K562 (cell line): ENCODE results near the gene MMEL1. TPM values are rescaled to one million over a fixed set of nuclear protein-coding genes. Genes with fewer than 3 reads are reported as not detected.

Experiments
- BRD9 ChIP-seq: fragments of 450-650 bp; IDR thresholded peaks from 2 replicates; pipeline ENCODE4 v1.6.1; 2018; ENCODE audit warnings: low read depth; ENCODE audit not compliant: partially characterized antibody
- CEBPG ChIP-seq, 3 experiments: fragments of 200-800 bp in 1 of 3; sonication (Bioruptor generic) in 1 of 3; sonication (generic) in 1 of 3; formaldehyde crosslinking in 1 of 3; IDR thresholded peaks in 2 of 3; conservative IDR thresholded peaks in 1 of 3; 2 replicates each; pipeline versions ENCODE4 v1.6.1 to v1.8.0; 2016 to 2022; ENCODE audit warnings: missing compliant biosample characterization in 2 of 3, missing genetic modification characterization in 2 of 3, mild to moderate bottlenecking in 1 of 3, missing genetic modification reagents in 1 of 3
- CREB1 ChIP-seq, 2 experiments: sonication (generic) in 1 of 2; formaldehyde crosslinking in 1 of 2; IDR thresholded peaks; 2 replicates each; pipeline versions ENCODE4 v1.6.1 to v1.8.0; 2012 to 2022; ENCODE audit warnings: inconsistent platforms in 1 of 2, mild to moderate bottlenecking in 1 of 2, missing genetic modification reagents in 1 of 2, moderate library complexity in 1 of 2
- FOS ChIP-seq: IDR thresholded peaks from 3 replicates; pipeline ENCODE4 v1.6.1; 2011; ENCODE audit not compliant: insufficient read length; ENCODE audit errors: extremely low read depth
- FOXJ2 ChIP-seq: fragments of 200-800 bp; sonication (Bioruptor generic); IDR thresholded peaks from 2 replicates; pipeline ENCODE4 v1.6.1; 2016; ENCODE audit warnings: missing genetic modification characterization, missing compliant biosample characterization
- FOXJ3 ChIP-seq: sonication (generic); formaldehyde crosslinking; IDR thresholded peaks from 2 replicates; pipeline ENCODE4 v1.4.0; 2020; ENCODE audit warnings: mild to moderate bottlenecking, missing genetic modification reagents
- HDAC8 ChIP-seq: fragments of 450-650 bp; IDR thresholded peaks from 2 replicates; pipeline ENCODE4 v1.6.1; 2016; ENCODE audit warnings: mild to moderate bottlenecking, missing genetic modification characterization, moderate library complexity, missing compliant biosample characterization
- JUN ChIP-seq, 2 experiments: sonication (generic) in 1 of 2; formaldehyde crosslinking in 1 of 2; IDR thresholded peaks; 2 replicates each; pipeline versions ENCODE4 v1.6.1 to v1.8.0; 2012 to 2022; ENCODE audit warnings: borderline replicate concordance in 2 of 2, mild to moderate bottlenecking in 2 of 2, improper control_type of control experiment in 1 of 2, low read depth in 1 of 2, low read length in 1 of 2, missing genetic modification reagents in 1 of 2
- NFE2L1 ChIP-seq: fragments of 450-650 bp; IDR thresholded peaks from 2 replicates; pipeline ENCODE4 v1.6.1; 2016; ENCODE audit warnings: missing genetic modification characterization, low read depth, mild to moderate bottlenecking, missing compliant biosample characterization, moderate library complexity, borderline replicate concordance
- NR4A1 ChIP-seq, 2 experiments: fragments of 250-450 bp in 1 of 2; fragments of 450-650 bp in 1 of 2; sonication (Bioruptor Pico) in 1 of 2; IDR thresholded peaks; 2 replicates each; pipeline versions ENCODE4 v1.4.0 to v1.6.1; 2016 to 2020; ENCODE audit warnings: mild to moderate bottlenecking in 2 of 2, missing compliant biosample characterization in 1 of 2, missing genetic modification characterization in 1 of 2, moderate library complexity in 1 of 2
- RAD21 ChIP-seq, 2 experiments: fragments of 250-450 bp in 1 of 2; fragments of 450-650 bp in 1 of 2; sonication (Bioruptor Pico) in 1 of 2; formaldehyde crosslinking in 1 of 2; IDR thresholded peaks in 1 of 2; conservative IDR thresholded peaks in 1 of 2; 2 replicates each; pipeline versions ENCODE4 v1.4.0 to v1.8.0; 2020 to 2022; ENCODE audit warnings: mild to moderate bottlenecking in 2 of 2, moderate library complexity in 1 of 2
- RBFOX2 ChIP-seq: fragments of 200-400 bp; formaldehyde crosslinking; IDR thresholded peaks from 2 replicates; pipeline ENCODE4 v1.6.1; 2017; ENCODE audit warnings: low read depth, mild to moderate bottlenecking, low read length, moderate library complexity
- TARDBP ChIP-seq: fragments of 450-650 bp; IDR thresholded peaks from 2 replicates; pipeline ENCODE4 v1.6.1; 2016
- TFAM ChIP-seq: fragments of 250-450 bp; sonication (Bioruptor Pico); conservative IDR thresholded peaks from 2 replicates; pipeline ENCODE4 v1.5.0; 2021; ENCODE audit warnings: mild to moderate bottlenecking, moderate library complexity
- polyA plus RNA-seq, 8 experiments: library from polyadenylated mRNA; depleted of rRNA in 4 of 8; stranded (reverse) in 5 of 8; unstranded in 3 of 8; fragments of >200 nt; fragmentation: Nextera tagmentation in 2 of 8; fragmentation: Illumina TruSeq in 1 of 8; extraction: Ambion mirVana in 2 of 8; extraction: Trizol in 1 of 8; gene quantifications; 2 replicates each; pipeline versions ENCODE4 v1.2.1 to v1.2.3, GENCODE V29; 2011 to 2014; ENCODE audit warnings: inconsistent platforms in 1 of 8, missing spikeins in 1 of 8
- total RNA-seq, 7 experiments: library from RNA; depleted of rRNA in 6 of 7; stranded (reverse); fragments of >200 nt in 6 of 7; fragmentation: Illumina TruSeq in 2 of 7; extraction: Trizol in 2 of 7; gene quantifications; 2 replicates each; pipeline versions ENCODE4 v1.2.1 to v1.2.3, GENCODE V29; 2011 to 2021; ENCODE audit warnings: low replicate concordance in 1 of 7
- TF ChIP-seq, protein P1 (sequence below): fragments of 250-450 bp; sonication (Bioruptor Pico); IDR thresholded peaks from 2 replicates; pipeline ENCODE4 v1.8.0; 2022; ENCODE audit warnings: moderate library complexity, mild to moderate bottlenecking, inconsistent platforms
- TF ChIP-seq, protein P2 (sequence below): fragments of 250-450 bp; sonication (Bioruptor Pico); IDR thresholded peaks from 2 replicates; pipeline ENCODE4 v1.4.0; 2020
- TF ChIP-seq, protein P3 (sequence below), 2 experiments: IDR thresholded peaks; 2 replicates each; pipeline ENCODE4 v1.6.1; 2012; ENCODE audit warnings: improper control_type of control experiment in 2 of 2, low read depth in 2 of 2, low read length in 2 of 2, borderline replicate concordance in 1 of 2
- TF ChIP-seq, protein P4 (sequence below), 2 experiments: fragments of 450-650 bp; IDR thresholded peaks; 2 replicates each; pipeline ENCODE4 v1.6.1; 2016

Gene MMEL1
- total and polyA plus RNA-seq, 9 of the 15 experiments (the other 6 are each of a cell fraction or from before 2014, with no cell fraction given), result not detected

DNA sequence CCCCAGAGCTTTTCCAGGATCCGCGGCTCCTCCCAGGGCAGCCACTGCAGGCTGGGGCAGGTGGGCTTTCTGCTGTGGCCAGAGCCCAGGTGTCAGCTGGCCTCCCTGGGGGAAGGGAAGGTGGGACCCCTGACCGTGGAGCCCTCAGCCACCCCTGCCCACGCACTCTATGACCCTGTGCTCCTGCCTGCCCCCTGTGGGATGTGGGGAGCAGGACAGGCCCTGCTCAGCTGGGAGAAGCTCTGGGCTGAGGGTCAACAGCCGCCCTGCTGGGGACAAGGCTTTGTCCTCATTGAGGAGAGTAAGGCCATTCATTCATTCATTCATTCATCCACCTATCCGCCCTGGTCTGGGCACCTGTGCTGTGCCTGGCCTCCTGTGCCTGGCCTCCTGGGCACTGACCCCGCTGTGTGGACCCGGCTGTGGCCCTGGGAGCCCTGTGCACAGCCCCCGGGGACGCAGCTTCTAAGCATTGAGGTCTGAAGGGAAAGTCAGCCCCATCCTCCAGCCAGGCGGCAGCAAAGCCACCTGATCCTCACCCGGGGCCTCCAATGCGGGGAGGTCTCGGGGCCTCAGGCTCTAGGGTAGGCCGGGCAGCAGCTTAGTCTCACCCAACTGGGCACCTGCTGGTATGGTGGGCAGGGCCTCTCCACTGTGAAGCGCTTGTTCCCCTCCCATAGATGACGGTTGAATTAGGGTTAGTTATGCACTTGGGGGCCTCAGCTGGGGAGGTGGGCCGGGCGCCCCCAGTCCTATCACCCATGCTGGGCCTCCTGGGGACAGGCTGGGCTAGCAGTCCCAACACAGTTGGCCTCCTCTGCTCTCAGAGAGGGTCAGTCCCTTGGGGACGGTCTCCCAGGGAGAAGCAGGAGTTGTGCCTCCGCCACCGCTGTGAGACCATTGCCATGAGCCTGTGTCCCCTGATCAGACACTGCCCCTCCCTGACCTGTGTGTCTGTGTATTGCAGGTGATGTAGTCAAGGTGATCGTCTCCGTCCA lies 70.6 kb downstream of the MMEL1 start (continued):
- no peak for TF ChIP-seq JUN (IDR thresholded peaks at IDR 0.05; ENCODE audit: borderline replicate concordance, low read depth, low read length)
- TF ChIP-seq JUN (CRISPR knock-in tag; IDR thresholded peaks at IDR 0.05; ENCODE audit: borderline replicate concordance), result no peak
- no peak for TF ChIP-seq CEBPG (CRISPR knock-in tag; IDR thresholded peaks at IDR 0.05)
- no peak for TF ChIP-seq CEBPG (tag; conservative IDR thresholded peaks at IDR 0.05 in 1 of 2, IDR thresholded peaks at IDR 0.05 in 1 of 2)
- TF ChIP-seq, protein P1, sequence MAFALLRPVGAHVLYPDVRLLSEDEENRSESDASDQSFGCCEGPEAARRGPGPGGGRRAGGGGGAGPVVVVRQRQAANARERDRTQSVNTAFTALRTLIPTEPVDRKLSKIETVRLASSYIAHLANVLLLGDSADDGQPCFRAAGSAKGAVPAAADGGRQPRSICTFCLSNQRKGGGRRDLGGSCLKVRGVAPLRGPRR (CRISPR knock-in tag), result no peak
- TF ChIP-seq, protein P2, sequence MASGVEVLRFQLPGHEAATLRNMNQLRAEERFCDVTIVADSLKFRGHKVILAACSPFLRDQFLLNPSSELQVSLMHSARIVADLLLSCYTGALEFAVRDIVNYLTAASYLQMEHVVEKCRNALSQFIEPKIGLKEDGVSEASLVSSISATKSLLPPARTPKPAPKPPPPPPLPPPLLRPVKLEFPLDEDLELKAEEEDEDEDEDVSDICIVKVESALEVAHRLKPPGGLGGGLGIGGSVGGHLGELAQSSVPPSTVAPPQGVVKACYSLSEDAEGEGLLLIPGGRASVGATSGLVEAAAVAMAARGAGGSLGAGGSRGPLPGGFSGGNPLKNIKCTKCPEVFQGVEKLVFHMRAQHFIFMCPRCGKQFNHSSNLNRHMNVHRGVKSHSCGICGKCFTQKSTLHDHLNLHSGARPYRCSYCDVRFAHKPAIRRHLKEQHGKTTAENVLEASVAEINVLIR (CRISPR knock-in tag), result no peak
- TF ChIP-seq RBFOX2, result no peak
- TF ChIP-seq RAD21 (CRISPR knock-in tag; conservative IDR thresholded peaks at IDR 0.05 in 1 of 2, IDR thresholded peaks at IDR 0.05 in 1 of 2), result peak in 1 of 2 experiments; percentile 40; a peak in 1 of 4 replicates
- TF ChIP-seq, protein P3, sequence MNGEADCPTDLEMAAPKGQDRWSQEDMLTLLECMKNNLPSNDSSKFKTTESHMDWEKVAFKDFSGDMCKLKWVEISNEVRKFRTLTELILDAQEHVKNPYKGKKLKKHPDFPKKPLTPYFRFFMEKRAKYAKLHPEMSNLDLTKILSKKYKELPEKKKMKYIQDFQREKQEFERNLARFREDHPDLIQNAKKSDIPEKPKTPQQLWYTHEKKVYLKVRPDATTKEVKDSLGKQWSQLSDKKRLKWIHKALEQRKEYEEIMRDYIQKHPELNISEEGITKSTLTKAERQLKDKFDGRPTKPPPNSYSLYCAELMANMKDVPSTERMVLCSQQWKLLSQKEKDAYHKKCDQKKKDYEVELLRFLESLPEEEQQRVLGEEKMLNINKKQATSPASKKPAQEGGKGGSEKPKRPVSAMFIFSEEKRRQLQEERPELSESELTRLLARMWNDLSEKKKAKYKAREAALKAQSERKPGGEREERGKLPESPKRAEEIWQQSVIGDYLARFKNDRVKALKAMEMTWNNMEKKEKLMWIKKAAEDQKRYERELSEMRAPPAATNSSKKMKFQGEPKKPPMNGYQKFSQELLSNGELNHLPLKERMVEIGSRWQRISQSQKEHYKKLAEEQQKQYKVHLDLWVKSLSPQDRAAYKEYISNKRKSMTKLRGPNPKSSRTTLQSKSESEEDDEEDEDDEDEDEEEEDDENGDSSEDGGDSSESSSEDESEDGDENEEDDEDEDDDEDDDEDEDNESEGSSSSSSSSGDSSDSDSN (IDR thresholded peaks at IDR 0.05; ENCODE audit: borderline replicate concordance in 1 of 2, low read depth in 2 of 2, low read length in 2 of 2), result no peak
- no peak for TF ChIP-seq TARDBP
- TF ChIP-seq FOXJ2, result no peak
- TF ChIP-seq CREB1 (IDR thresholded peaks at IDR 0.05), result no peak
- TF ChIP-seq CREB1 (CRISPR knock-in tag; IDR thresholded peaks at IDR 0.05), result 0 out of 2 replicates have a peak, but pooled peaks have one; percentile 28
- no peak for TF ChIP-seq NR4A1 (CRISPR knock-in tag; IDR thresholded peaks at IDR 0.05)
- no peak for TF ChIP-seq NR4A1 (tag; IDR thresholded peaks at IDR 0.05)
- no peak for TF ChIP-seq FOS
- TF ChIP-seq HDAC8 (tag), result no peak
- TF ChIP-seq, protein P4, sequence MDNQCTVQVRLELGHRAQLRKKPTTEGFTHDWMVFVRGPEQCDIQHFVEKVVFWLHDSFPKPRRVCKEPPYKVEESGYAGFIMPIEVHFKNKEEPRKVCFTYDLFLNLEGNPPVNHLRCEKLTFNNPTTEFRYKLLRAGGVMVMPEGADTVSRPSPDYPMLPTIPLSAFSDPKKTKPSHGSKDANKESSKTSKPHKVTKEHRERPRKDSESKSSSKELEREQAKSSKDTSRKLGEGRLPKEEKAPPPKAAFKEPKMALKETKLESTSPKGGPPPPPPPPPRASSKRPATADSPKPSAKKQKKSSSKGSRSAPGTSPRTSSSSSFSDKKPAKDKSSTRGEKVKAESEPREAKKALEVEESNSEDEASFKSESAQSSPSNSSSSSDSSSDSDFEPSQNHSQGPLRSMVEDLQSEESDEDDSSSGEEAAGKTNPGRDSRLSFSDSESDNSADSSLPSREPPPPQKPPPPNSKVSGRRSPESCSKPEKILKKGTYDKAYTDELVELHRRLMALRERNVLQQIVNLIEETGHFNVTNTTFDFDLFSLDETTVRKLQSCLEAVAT (IDR thresholded peaks at IDR 0.05), result no peak
- TF ChIP-seq NFE2L1 (tag), result no peak
- no peak for TF ChIP-seq FOXJ3 (CRISPR knock-in tag)
- no peak for TF ChIP-seq BRD9
- TF ChIP-seq TFAM (CRISPR knock-in tag), result no peak
